GM21423 (cell line): Measurements from ENCODE around the gene MAP3K20.
"Not testable (repeated sequence)": the region's sequence is repeated elsewhere in the genome, so short reads cannot be mapped to it uniquely, and the experiment has no call there.

Source experiments
- ATAC-seq: cut with Tn5 transposase; IDR thresholded peaks from one replicate; pipeline ENCODE4 v1.9.1; 2021; ENCODE audit warnings: mild to moderate bottlenecking, moderate library complexity; ENCODE audit not compliant: unreplicated experiment

MAP3K20 gene

DNA sequence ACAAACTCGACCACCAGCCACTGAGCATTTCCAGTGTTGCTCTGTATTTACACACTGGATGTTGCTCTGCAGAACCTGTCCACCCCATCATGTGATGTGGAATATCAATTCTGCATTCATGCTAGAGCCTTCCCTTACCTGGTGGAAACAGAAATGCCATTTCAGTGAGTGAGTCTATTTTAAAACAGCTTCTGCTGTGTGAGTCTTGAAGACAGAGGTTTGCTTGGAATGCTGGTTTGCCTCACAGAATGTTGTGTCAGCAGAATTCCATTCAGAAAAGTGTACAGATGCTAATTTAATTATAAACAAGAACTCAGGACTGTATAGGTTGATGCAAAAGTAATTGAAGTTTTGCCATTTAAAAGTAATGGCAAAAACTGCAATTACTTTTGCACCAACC is 118.3 kb downstream of the MAP3K20 start:
- no peak for ATAC-seq

DNA sequence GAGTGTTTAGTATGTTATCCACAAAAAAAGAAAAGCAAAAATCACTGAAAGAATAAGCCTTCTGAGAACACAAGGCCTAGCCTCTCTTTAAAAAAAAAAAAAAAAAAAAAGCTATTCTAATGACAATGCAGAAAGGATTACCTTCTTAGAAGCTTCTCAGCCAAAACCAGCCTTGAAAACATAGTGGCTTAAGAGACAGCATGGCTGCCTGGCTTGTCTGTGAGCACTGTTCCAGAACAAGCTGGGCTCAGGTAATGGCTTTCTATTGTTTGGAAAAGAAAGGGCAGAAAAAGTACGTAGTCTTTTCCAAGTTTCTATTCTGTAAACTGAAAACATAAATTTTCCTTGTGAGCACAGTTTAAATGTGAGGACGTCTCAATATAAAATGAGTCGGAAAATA is 119.5 kb downstream of the MAP3K20 start:
- ATAC-seq: no peak

DNA sequence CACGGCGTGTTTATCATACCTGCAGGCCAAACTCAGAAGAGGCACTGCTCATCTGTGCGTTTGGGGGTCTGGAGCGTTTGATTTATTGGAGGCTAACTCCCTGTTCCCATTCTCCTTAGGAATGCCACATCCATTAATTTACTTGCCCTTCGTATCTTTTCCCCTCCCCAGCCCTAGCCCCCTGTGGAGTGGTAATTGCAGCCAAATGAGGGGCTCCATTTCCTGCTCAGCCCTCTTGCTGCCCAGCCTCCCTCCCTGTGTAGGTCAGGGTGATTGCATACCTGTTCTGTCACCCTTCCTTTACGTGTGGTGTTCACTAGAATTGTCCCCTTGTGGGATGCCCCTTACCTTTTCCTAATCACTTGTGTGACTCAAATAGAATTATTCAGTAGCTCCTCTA is 120.4 kb downstream of the MAP3K20 start:
- no peak for ATAC-seq

DNA sequence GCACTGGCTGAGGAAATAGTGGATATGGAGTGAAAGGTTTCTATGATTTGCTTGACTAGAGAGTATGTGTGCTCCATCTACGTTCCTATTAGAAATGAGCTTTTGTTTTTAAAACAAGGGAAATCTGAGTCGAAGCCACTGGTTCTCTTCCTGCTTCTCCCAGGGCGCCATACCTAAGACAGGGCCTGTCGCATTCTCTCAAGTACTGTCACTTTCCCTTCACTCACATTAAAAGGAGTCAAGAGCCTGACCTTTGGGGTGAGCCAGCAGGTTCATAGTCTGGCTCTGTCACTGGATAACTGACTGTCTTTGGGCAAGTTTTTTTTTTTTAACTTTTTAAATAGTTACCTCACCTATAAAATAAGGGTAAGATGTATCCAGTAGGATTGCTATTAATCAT is 121.0 kb downstream of the MAP3K20 start:
- ATAC-seq: no peak

DNA sequence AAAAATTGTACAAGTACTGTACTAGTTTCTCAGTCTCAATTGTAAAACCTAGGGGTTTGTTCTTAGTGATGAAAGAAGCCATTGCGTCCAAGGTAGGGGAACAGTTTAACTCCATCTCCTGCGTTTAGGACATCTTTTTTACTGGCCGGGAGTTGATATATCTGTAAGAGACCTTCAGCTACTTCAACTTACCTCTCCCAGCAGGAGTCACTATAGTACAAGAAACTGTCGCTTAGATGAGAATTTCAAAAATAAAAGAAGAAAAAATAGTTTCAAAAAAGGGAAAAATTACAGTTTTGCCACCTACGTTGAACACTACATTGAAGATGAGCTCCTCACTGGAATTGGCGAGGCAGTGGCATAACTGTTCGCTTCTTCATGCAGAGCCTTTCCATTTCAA is 122.7 kb downstream of the MAP3K20 start:
- no peak for ATAC-seq

DNA sequence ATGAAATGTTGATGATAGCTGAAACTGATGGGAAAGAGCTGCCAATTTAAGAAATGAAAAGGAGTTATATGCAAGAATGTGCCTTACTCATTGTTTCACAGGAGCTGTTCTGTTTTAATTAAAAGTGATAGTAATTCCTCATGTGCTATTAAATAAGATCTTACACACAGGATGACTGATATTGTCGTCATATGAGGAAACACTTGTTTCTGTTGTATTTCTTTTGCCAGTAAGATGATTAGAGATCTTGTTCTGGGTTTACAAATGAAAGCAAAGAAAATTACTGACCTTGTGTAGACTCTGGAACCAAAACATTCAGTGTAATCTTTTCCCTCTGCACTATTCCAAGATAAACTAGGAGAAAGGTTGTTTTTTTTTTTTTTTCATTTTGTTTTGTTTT is 123.6 kb downstream of the MAP3K20 start:
- no peak for ATAC-seq

DNA sequence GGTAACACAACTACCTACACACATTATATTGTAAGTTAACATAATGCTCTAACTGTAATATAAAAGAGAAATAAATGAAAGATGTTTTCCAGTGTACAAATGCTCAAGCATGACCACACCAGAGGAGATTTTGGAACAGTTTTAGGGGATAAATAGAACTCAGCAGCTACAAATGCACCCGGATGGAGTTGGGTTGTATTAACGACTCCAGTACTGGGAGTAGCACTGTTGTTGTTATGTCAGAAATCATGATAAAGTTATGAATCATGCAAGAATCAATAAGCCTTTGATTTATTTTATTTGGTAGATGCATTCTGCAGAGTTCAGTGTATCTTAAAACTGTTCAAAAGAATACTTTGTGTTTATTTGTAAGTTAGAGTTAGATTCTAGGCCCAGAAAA is 126.9 kb downstream of the MAP3K20 start:
- ATAC-seq: no peak

DNA sequence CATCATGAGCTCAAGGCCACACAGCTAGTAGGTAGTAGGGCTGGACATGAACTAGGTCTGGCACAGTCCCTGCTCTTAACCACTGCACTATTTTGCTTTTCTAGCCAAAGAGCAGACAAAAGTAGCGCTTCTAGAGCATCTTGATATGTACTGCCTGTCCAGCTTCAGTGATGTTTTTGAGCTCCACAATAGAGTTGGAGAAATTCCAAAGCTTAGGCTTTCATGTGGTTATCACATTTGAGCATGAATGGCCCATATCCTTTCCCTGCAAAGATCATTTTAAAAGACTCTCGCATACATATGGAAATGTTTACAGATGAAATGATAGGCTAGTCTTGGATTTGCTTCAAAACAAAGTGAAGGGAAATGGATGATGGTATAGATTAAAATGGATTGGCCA is 128.7 kb downstream of the MAP3K20 start:
- ATAC-seq: no peak

DNA sequence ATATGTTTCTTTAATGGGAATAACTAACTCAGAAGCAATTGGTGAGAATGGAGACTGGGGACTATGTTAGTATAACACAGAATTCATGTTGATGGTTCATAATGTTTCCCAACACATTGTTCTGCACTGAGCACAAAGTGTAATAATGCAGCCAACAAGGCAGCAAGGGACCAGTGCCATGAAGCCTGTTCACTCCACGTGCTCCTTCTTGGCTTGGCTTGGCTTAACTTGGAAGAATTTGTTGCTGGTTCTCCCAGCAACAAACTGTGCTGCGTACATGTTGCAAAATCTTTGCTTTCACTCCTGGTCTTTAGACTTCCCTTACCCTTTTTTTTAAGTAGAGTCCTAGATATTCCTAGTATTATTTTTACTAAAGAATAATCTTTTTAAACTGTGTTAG is 129.7 kb downstream of the MAP3K20 start:
- ATAC-seq: no peak

DNA sequence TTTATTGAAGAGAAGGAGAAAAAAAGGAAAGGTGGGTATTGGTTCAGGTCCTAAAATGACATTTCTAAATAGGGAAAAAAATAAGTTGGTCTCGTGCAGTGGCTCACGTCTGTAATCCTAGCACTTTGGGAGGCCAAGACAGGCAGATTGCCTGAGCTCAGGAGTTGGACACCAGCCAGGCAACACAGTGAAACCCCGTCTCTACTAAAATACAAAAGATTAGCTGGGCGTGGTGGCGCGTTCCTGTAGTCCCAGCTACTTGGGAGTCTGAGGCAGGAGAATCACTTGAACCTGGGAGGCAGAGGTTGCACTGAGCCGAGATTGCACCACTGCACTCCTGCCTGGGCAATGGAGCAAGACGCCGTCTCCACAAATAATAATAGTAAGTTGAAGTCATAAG is 131.5 kb downstream of the MAP3K20 start:
- ATAC-seq: not testable (repeated sequence)

DNA sequence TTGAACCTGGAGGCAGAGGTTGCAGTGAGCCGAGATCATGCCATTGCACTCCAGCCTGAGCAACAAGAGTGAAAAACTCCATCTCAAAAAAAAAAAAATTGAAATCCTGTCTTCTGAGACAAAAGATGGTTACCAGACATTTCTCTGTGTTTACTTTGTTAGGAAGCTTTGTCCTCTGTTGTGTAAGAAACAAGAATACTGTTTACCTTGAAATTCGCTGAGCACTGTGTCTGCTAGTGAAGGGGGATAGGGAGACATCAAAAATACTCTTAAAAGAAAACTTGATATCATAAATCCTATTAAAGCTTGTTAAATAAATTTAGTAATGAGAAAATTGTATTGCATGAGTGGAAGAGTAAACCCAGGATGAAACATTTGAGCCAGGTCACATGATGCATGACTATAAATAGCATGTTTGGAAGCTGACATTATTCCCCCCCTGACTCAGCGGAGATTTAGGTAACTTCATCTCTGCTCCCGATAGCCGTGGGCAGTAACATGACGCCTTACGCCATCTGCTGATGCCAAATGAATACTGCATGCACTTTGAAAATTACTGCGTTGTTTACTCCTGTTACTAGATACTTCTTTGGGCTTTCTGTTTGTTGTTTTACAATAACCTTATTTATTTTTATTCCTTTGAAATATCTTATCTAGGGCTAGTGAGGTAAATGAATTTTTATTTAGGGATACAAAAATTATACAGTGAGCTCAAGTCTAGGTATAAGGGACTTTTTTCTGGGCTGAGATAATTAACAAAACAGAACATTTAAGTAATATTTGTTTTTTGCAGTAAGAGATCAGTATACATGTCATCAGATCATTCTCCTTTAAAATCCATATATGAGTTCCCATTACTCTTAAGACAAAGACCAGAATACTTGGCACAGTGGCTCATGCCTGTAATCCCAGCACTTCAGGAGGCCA is 134.9 kb downstream of the MAP3K20 start:
- peak; percentile 60 for ATAC-seq

DNA sequence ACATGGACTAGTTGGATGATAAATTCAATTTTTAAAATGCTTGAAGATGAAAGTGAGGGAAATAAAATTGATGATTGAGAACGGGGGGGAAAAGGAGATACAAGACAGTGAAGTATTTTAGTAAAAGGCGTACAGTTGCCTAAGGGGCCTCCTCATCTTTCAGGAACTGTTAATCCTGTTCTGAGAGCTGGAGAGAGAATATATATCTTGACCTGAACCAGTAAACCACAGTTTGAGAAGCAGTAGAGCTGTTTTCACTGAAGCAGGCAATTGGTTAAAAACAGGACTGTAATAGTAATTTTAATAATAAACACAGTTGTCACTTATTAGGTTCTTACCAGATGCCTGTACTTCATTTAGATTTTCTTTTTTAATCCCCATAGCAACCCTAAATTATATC is 137.5 kb downstream of the MAP3K20 start:
- no peak for ATAC-seq

DNA sequence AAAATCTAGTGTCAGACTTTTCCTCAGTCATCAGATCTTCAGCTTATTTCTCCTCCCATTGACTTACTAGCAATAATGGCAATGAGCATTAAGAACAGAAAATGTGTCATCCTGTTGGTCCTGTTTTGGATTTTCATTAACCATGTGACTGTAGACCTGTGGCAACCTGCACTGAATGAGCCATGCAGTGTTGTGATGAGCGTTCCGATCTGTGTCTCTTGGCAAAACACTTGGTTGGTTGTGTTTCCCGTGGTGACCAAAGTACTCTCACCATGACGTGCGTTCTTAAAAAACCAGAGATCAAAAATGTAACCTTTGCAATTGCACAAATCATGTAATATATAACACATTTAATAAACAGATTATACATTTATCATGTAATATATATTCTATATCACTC is 138.6 kb downstream of the MAP3K20 start:
- no peak for ATAC-seq

DNA sequence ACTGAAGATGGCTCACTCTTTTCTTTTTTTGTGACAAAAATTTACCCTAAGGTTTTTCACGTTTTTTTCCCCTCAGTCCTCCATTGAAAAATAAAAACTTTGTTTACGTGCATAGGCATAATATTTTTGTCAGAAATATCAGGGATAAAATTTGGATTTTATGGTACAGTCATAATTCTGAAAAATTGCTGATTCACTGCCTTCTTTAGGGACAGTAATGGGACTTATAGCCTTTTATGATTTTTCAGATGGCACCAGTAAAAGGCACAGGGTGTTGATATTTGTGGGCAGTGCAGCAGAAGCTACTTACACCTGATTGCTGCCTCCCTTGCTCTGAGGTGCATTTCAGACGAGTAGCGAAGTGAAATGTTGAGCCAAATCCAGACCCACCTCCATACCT is 139.7 kb downstream of the MAP3K20 start:
- ATAC-seq: no peak

DNA sequence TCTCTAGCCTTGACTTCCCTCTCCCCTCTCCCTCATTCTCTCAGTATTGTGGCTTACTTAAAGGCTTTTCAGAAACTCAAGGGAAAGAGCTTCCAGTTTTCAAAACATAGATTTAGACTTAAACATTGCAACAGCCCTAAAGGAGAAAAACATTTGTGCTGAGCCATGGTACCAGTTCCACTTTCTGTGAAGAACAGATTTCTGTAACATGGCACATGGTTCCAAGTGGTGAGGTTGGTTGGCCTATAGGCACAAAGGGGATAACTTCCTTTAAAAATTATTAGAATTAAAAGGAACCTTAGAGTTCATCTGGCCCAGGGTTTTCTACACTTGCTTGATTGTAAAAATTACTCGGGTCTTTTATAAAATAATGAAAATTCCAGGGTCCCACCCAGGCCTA is 140.4 kb downstream of the MAP3K20 start:
- no peak for ATAC-seq

DNA sequence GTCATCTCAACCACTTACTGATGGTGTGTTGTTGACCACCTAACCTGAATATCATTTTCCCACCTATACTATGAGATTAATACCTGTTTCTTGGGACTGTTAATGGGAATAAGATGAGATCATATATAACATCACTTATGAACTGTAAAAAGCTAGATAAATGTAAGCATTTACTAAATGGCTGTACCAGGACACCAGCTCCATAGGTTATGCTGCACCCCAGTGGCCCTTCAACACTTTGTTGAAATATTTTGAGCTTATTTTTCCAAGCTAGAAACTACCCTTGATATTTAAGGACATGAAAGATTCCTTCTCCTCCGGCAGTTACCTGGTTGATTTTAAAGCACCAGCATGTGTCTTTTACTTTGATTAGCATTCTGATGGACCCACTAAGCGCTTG is 141.0 kb downstream of the MAP3K20 start:
- no peak for ATAC-seq

DNA sequence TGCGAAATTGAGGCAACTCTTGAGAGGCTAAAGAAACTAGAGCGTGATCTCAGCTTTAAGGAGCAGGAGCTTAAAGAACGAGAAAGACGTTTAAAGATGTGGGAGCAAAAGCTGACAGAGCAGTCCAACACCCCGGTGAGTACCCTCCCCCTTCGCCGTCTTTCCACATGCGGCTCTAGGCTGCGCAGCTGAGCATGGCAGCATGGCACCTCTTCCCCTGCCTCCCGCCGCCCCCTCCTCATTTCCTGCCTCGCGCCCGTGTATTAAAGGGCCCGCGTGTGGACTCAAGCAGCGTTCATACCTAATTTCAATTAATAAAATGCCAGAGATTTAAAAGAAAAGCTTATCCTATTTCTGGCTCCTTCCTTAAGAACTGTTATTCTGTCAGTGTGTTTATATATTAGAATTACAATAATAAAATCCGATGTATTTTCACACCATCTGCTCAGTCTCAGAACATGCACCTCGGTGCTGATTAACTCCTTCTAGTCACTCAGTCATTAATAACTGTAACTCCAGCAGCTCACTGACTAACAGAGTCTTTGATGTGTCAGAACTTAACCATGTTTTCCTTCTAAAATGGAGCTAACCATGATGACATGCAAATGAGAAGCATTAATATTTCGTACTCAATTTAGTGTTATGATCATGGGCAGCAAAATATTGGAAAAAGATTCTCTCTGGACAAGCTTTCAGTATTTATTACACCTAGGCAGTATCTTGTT is 141.6 kb downstream of the MAP3K20 start:
- no peak for ATAC-seq

DNA sequence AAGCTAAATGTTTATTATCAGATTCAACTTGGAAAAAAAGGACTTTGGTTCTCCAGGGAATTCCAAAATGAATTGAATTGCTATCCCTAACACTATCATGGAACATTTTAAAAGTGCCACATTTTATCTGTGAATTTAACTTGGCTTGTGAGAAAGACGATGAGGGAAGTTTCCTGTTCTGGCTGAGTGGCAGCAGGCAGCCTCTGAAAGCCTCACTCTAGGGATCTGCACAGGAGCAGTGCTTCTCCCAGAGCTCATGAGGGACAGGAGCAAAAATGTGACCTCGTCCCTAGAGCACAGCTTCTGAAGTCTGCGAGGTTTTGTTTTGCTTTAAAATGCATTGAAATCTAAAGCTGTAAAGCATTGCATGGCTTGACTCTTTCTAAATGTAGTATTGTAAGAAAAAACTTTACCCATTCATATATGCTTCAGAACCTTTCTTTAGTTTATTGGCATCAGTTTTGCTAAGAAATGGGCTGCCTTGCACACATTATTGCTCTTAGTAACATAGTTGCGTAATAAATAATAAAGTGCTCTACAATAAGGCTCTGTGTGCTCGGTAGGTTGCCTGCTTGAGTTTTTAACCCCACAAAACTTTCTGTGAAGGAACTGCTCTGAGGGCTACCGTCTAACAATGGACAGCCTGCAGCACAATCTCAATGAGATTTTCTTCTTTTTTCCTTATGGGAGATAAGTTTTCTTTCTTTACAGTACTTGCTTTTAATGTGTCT is 142.8 kb downstream of the MAP3K20 start:
- no peak for ATAC-seq

DNA sequence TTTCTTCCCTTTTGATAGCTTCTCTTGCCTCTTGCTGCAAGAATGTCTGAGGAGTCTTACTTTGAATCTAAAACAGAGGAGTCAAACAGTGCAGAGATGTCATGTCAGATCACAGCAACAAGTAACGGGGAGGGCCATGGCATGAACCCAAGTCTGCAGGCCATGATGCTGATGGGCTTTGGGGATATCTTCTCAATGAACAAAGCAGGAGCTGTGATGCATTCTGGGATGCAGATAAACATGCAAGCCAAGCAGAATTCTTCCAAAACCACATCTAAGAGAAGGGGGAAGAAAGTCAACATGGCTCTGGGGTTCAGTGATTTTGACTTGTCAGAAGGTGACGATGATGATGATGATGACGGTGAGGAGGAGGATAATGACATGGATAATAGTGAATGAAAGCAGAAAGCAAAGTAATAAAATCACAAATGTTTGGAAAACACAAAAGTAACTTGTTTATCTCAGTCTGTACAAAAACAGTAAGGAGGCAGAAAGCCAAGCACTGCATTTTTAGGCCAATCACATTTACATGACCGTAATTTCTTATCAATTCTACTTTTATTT is 145.6 kb downstream of the MAP3K20 start:
- no peak for ATAC-seq

DNA sequence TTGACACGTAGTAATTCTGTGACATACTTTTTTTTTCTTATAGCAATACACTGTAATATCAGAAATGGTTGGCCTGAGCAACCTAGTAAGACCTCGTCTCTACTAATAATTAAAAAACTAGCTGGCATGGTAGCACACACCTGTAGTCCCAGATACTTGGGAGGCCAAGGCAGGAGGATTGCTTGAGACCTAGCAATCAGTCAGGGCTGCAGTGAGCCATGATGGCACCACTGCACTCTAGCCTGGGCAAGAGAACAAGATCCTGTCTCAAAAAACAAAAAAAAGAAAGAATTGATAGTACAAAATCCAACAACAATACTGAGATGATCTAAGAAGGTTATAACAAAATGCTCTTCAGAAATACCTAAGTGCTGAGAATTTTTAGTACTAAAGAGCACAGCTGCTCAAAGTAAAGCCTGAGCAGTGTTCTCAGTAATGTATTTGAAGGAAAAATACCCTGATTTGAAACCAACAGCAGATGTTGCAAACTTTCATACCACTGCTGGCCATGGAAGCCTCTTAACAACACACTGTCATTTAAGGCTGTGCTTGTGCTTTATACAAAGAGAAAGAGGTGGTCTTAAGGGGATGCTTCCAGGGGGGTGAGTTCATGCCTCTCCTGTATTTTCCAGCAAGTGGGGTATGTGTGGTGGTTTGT is 146.4 kb downstream of the MAP3K20 start:
- no peak for ATAC-seq

DNA sequence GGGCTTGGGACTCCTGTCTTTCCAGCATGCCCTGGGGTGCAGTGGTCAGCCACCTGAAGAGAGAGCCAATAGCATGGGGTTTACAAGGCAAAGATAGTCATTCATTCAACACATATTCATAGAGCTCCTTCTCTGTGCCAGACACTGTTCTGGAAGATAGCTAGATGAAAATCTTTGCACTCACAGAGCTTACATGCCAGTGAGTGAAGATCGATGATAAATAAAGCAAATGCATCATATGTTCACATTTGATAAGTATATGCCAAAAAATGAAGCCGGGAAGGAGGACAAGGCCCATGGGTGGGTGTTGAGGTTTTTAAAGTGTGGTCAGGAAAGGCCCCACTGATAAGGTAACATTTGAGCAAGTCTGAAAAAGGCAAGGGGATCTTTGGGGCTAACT is 148.2 kb downstream of the MAP3K20 start:
- ATAC-seq: no peak
